GM12874 (cell line): ENCODE measurements around the gene VWDE.

Experiments
- CTCF ChIP-seq: IDR thresholded peaks from 2 replicates; pipeline ENCODE4 v1.5.1; 2011; ENCODE audit warnings: low read depth, mild to moderate bottlenecking, control low read depth, low read length, moderate library complexity; ENCODE audit not compliant: insufficient read depth

The VWDE gene

GRCh38 chr7:12296051-12296570 is 107.6 kb downstream of the VWDE start:
- no peak for TF ChIP-seq CTCF

DNA sequence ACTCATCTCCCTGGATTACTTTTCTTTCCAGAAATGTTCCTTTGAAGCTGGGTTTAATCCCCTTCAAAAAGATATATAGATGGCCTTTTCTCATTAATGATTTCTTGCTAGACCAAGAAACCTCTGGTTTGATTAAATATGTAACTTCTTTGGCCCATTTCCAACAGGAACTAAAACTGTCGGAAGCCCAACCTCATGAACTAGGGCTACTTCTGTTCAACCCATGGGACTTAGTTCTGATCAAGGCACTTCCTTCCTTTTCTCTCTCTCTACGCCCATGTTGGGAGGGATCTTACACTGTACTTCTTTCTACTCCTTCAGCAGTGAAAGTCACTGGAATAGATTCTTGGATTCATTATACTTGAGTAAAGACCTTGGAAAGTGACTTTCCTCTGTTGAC is 109.0 kb downstream of the VWDE start:
- no peak for TF ChIP-seq CTCF

GRCh38 chr7:12291870-12292269 is 111.8 kb downstream of the VWDE start:
- TF ChIP-seq CTCF = 0 out of 2 replicates have a peak, but pooled peaks have one; percentile 22

GRCh38 chr7:12290761-12291160 is 112.9 kb downstream of the VWDE start:
- TF ChIP-seq CTCF = no peak

DNA sequence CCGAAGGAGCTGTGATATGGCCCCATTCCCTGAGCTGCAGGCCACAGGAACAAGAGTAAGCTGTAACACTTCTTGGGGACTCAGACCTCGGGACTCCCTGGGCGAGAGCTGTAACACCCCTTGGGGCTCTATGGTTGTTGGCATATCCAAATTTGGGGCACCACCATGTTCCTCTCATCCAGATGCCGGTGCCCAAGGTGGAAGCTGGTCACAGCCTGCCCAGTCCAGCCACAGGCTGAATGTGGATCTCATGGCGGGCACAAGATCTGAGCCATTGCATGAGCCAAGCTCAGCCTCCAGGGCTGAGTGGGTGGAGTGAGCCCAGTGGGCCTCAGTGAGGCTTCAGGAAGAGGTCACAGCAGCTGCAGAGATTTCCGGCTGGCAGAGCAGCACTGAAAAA is 113.7 kb downstream of the VWDE start:
- no peak for TF ChIP-seq CTCF

DNA sequence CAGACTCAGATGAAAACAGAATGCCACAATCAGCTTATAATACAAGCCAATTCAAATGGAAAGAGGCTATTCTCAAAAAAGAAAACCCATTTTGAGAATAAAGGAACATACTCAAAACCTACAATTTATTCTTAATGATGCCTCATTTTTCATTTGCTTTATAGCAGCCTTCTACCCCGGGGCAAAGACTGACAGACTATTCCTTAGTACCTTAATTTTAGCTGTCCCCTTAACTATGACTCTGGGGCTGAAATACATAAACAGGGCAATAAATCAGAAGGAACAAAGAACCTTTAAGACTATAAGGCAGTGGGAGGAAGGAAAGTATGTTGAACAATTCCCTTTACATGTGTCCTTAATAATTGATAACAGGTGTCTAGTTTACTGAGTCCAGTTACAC is 115.8 kb downstream of the VWDE start:
- TF ChIP-seq CTCF = no peak

DNA sequence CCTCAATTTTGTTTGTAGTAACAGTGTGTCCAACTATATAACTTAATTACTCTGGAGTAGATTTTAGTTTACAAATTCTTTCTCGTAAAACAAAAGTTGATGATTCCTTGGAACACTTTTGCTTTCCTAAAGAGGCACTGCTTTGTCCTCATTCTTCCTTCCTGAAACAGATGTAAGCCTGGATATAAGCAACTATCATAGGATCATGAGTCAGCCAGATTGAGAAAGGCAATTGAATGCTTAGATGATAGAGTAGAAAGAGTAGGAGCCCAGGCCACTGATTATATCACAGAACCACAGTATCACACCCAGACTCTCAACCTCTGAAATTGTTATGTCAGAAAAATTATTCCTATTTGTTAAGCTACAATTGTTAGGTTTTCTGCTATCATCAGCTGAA is 122.6 kb downstream of the VWDE start:
- no peak for TF ChIP-seq CTCF
